Ectodermal cell (in vitro differentiated cells): ENCODE data around the gene ZMYND11.

Experiments used
- H3K27ac ChIP-seq: 2 replicates; pipeline ENCODE4 v1.7.0; 2013; ENCODE audit warnings: mild to moderate bottlenecking, low read depth, low read length; ENCODE audit not compliant: insufficient read depth, poor library complexity, severe bottlenecking
- H3K27me3 ChIP-seq: 2 replicates; pipeline ENCODE4 v1.7.0; 2013; ENCODE audit warnings: mild to moderate bottlenecking, low read length; ENCODE audit not compliant: insufficient read depth, control insufficient read depth, poor library complexity, severe bottlenecking
- H3K36me3 ChIP-seq: one replicate; pipeline ENCODE4 v1.7.0; 2013; ENCODE audit warnings: low read length; ENCODE audit not compliant: control insufficient read depth, insufficient read depth
- H3K4me1 ChIP-seq: one replicate; pipeline ENCODE4 v1.7.0; 2013; ENCODE audit warnings: low read length; ENCODE audit not compliant: control insufficient read depth, insufficient read depth
- H3K4me3 ChIP-seq: 2 replicates; pipeline ENCODE4 v1.7.0; 2013; ENCODE audit warnings: low read depth, low read length, control low read depth; ENCODE audit not compliant: insufficient read depth
- H3K9me3 ChIP-seq: 2 replicates; pipeline ENCODE4 v1.7.0; 2013; ENCODE audit warnings: mild to moderate bottlenecking, low read length, moderate library complexity; ENCODE audit not compliant: control insufficient read depth
- WGBS, 2 experiments: methylation state at CpG; one replicate each; pipeline ENCODE4 v1.1.7; 2013; ENCODE audit warnings: missing lambda C conversion rate in 2 of 2; 5-methylcytosine and 5-hydroxymethylcytosine counted together

Gene ZMYND11

GRCh38 chr10:132946-133898, 2.0 kb upstream of the ZMYND11 start:
- H3K27ac ChIP-seq = no peak overlapping the region
- WGBS, 2 experiments = 63% methylated on average over 7 to 8 of the region's 10 CpGs
- H3K9me3 ChIP-seq = no peaks in the 10 kb centered on the region
- H3K36me3 ChIP-seq = no peaks in the 10 kb centered on the region
- peaks cover 19% of the 10 kb centered on the region for H3K27me3 ChIP-seq
- peak overlapping the region; percentile 83 for H3K4me3 ChIP-seq
- H3K4me1 ChIP-seq = peaks cover 20% of the 10 kb centered on the region

DNA sequence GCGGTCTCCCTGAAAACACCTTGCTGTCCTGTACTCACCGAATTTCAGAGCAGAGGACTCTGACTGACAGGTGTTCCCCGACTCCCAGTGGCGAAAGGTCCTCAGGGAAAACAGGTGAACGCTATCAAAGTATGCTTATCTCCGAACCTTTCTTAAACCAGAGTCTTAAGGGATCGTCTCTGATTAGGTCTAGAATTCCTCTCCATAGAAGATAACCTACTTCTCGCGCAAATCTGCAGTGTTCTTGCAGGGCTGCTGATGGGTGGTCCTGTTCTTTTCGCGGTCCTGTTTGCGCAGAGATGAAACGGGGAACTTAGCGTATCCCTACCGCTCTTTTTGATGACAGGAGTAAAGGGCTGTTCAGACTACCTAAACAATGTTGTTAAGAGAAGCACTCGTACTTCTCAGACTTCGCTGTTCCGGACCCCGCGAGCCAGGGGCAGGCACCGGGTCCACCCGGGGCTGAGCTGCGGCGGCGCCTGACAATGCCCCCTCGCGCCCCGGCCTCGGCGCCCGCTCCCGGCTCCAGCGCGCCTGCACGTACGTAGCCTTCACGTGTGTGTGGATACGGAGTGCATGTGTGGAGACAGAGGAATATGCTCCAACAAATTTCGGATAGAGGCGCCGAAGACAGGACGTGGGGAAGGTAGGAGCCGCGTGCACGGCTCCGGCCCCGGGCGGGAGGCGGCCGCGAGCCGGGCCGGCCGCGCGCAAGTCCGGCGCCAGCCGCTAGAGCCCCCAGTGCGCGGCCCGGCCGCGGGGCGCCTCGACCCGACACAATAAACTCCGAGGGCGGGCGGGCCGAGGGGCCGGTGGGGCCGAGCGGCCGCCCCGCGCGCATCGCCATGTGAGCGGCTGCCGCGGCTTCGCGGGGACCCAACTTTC, 766 bp upstream of the ZMYND11 start:
- H3K36me3 ChIP-seq = no peaks in the 10 kb centered on the region
- H3K4me1 ChIP-seq = peaks cover 20% of the 10 kb centered on the region
- peak overlapping the region; percentile 61 for H3K27ac ChIP-seq
- H3K9me3 ChIP-seq = no peaks in the 10 kb centered on the region
- peak overlapping the region; percentile 83 for H3K4me3 ChIP-seq
- 1% methylated on average over 84 of the region's 84 CpGs for WGBS, 2 experiments
- H3K27me3 ChIP-seq = peaks cover 19% of the 10 kb centered on the region

DNA sequence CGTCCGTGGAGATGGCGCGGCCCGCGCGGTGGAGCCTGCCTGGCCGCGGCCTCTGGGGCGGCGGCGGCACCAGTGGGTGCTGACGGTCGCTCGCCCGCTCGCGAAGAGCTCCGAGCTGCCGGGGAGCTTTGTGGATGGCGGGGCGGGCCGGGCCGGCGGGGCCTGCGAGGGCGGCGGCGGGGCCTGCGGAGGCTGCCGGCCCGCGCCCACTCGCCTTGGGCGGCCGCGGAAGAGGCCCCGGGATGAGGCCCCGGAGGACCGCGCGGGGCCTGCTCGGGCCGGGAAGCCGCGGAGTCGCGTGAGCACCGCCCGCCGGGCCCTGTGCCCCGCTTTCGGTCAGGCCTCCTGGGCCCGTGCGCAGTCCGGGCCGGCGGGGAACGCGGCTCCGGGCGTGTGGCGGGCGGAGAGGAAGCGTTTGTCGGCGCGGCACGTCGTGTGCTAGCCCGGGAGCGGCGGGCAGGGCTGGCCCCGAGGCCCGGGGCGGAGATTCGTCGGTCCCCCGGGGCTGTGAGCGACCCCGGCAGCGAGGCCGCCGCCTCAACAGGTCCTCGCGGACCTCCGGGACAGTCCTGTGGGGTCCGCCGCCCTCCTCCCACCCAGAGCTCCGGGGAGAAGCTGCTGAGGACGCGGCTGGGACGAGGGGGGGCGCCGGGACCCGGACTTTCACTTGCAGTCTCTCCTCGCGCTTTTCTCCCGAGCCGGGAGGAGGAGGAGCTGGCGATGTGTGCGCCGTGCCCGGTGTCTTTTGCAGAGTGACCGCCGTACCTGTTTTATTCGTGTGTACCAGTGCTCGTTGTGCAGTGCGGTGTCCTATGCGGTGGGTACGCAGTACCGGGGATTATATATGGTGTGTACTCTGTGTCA, 578 bp downstream of the ZMYND11 start:
- H3K4me3 ChIP-seq = peak overlapping the region; percentile 83
- no peaks in the 10 kb centered on the region for H3K9me3 ChIP-seq
- H3K4me1 ChIP-seq = peaks cover 20% of the 10 kb centered on the region
- H3K27me3 ChIP-seq = peaks cover 19% of the 10 kb centered on the region
- H3K36me3 ChIP-seq = no peaks in the 10 kb centered on the region
- 1% methylated on average over 112 of the region's 112 CpGs for WGBS, 2 experiments
- peak overlapping the region; percentile 61 for H3K27ac ChIP-seq

DNA sequence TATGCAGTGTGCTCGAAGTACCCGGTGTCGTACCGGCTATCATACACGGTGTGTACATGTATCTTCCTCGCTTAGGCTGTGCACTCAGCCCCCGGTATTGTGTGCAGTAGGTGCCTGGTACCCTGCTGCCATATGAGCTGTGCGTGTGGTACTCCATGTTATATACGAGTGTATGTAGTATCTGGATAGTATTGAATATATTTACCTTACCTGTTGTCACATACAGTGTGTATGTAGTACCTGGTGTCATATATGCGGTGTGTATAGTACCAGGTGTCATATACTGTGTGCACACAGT, 1.2 kb downstream of the ZMYND11 start:
- Histone ChIP-seq H3K9me3 (no peaks in the 10 kb centered on the region), H3K4me1 (peaks cover 20% of the 10 kb centered on the region), H3K36me3 (no peaks in the 10 kb centered on the region), H3K4me3 (peak overlapping the region; percentile 83), H3K27ac (no peak overlapping the region), H3K27me3 (peaks cover 19% of the 10 kb centered on the region)
- 43 to 51% methylated on average over 10 of the region's 10 CpGs for WGBS, 2 experiments

- peaks cover 16% of the 10 kb centered on the region for H3K27me3 ChIP-seq
- H3K9me3 ChIP-seq = no peaks in the 10 kb centered on the region
- H3K4me1 ChIP-seq = peaks cover 20% of the 10 kb centered on the region
- H3K36me3 ChIP-seq = no peaks in the 10 kb centered on the region
- no peak overlapping the region for H3K4me3 ChIP-seq
- H3K27ac ChIP-seq = no peak overlapping the region
- 97 to 100% methylated on average over 1 of the region's 1 CpG for WGBS, 2 experiments
Measured at GRCh38 chr10:137031-137430, 1.8 kb downstream of the ZMYND11 start.

DNA sequence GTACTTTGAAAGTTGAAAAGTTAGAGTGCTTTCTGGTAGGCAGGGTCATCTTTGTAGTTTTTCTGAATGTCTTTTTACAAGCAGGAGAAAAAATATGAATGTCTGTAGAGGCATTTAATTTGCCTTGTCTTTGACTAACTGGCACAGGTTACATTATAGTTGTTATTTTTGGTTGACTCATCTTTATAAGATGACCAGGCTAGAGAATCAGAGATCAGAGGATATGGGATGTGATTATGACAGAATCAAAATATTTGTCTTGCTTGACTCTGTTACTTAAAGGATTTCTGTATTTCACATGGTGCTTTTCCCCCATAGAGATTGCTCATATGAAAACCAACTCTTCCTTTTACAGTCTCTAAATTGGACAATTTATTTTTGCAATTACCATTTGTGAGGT, 2.4 kb downstream of the ZMYND11 start:
- peaks cover 16% of the 10 kb centered on the region for H3K27me3 ChIP-seq
- no peaks in the 10 kb centered on the region for H3K9me3 ChIP-seq
- no peak overlapping the region for H3K4me3 ChIP-seq
- H3K4me1 ChIP-seq = peaks cover 16% of the 10 kb centered on the region
- H3K27ac ChIP-seq = no peak overlapping the region
- no peaks in the 10 kb centered on the region for H3K36me3 ChIP-seq

DNA sequence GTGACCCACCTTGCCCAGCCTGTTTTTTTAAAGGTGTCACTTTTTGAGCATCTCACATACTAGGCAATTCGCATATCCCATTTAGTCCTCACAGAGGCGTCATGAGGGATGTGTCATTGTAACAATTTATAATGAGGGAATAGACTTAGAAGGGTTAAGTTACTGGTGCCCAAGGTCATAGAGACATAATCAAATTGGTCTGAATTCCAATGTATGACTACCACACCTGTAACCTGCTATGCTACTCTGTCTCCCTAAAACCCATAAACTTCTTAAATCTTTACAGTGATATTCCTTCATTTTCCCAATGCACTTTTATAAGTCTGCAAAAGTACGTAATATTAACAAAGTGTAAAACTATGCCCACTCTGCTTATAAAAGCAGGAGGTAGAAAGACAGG, 7.1 kb downstream of the ZMYND11 start:
- no peak overlapping the region for H3K27ac ChIP-seq
- no peaks in the 10 kb centered on the region for H3K36me3 ChIP-seq
- WGBS, 2 experiments = 92 to 95% methylated on average over 3 of the region's 3 CpGs
- peaks cover 2% of the 10 kb centered on the region for H3K9me3 ChIP-seq
- H3K4me3 ChIP-seq = no peak overlapping the region
- H3K27me3 ChIP-seq = no peaks in the 10 kb centered on the region
- no peaks in the 10 kb centered on the region for H3K4me1 ChIP-seq

DNA sequence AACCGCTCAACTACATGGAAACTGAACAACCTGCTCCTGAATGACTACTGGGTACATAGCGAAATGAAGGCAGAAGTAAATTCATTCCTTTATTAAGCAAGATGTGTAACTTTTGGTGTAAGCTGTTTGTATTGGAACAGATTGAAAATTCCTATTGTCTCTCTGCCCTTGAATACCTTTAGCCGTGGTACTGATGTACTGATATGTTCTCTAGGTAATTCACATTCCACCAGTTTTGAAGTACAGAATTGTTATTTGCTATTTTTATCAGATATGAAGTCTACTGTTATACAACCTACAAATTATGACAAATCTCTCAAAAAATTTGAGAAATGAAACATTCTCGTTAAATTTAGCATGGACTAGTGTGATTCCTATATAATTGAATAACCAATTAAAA, 17.7 kb downstream of the ZMYND11 start:
- Histone ChIP-seq H3K36me3 (no peaks in the 10 kb centered on the region), H3K4me1 (no peaks in the 10 kb centered on the region), H3K4me3 (no peak overlapping the region), H3K27ac (no peak overlapping the region), H3K27me3 (no peaks in the 10 kb centered on the region), H3K9me3 (no peaks in the 10 kb centered on the region)
- WGBS, 2 experiments = 77 to 97% methylated on average over 2 to 3 of the region's 4 CpGs

GRCh38 chr10:154348-154747, 19.1 kb downstream of the ZMYND11 start:
- Histone ChIP-seq H3K9me3 (no peaks in the 10 kb centered on the region), H3K4me1 (no peaks in the 10 kb centered on the region), H3K27me3 (no peaks in the 10 kb centered on the region), H3K27ac (no peak overlapping the region), H3K4me3 (no peak overlapping the region), H3K36me3 (no peaks in the 10 kb centered on the region)
- 93 to 96% methylated on average over 4 of the region's 5 CpGs for WGBS, 2 experiments
